ENCODE data around the gene RNF151. TPM values are rescaled to one million over a fixed set of nuclear protein-coding genes. Genes with fewer than 3 reads are reported as not detected.
"Not testable (repeated sequence)": the region's sequence is repeated elsewhere in the genome, so short reads cannot be mapped to it uniquely, and the experiment has no call there.

Gene RNF151
- total RNA-seq (2014; rRNA removed; shearing (Covaris generic)): not detected in 2 replicates

GRCh38 chr16:1966460-1966859, at the start of gene RNF151:
Gene RNF151, plus strand, starts transcription at chr16:1966856. Its CDS starts 26 bp downstream, at chr16:1966882.
- Histone ChIP-seq H3K36me3 (peaks cover 53% of the 10 kb centered on the region), H3K9me3 (replicated peaks) (no peaks in the 10 kb centered on the region), H3K27ac (no peak within 1 kb of the TSS)

GRCh38 chr16:1917056-1917664, 49.5 kb upstream of the RNF151 start:
- no peaks in the 10 kb centered on the region for H3K36me3 ChIP-seq
- H3K4me1 ChIP-seq (replicated peaks): no peaks in the 10 kb centered on the region
- H3K4me3 ChIP-seq: no peak overlapping the region
- no peaks in the 10 kb centered on the region for H3K9me3 ChIP-seq (replicated peaks)
- no peak overlapping the region for H3K27ac ChIP-seq
- no peak for DNase-seq (ENCODE audit: low read depth in 1 of 2, low spot score in 2 of 2)
- H3K27me3 ChIP-seq (replicated peaks): peaks cover 84% of the 10 kb centered on the region

More at GRCh38 chr16:1966460-1966859, at the start of gene RNF151:
- H3K27me3 ChIP-seq (replicated peaks): no peaks in the 10 kb centered on the region
- H3K4me3 ChIP-seq: peak within 1 kb of the TSS; percentile 88
- H3K4me1 ChIP-seq (replicated peaks): peaks cover 30% of the 10 kb centered on the region
- no peak for DNase-seq (ENCODE audit: low read depth in 1 of 2, low spot score in 2 of 2)

GRCh38 chr16:1917665-1918350, 48.8 kb upstream of the RNF151 start:
- H3K4me1 ChIP-seq (replicated peaks): no peaks in the 10 kb centered on the region
- no peaks in the 10 kb centered on the region for H3K36me3 ChIP-seq
- no peak overlapping the region for H3K4me3 ChIP-seq
- peaks cover 84% of the 10 kb centered on the region for H3K27me3 ChIP-seq (replicated peaks)
- no peak overlapping the region for H3K27ac ChIP-seq
- H3K9me3 ChIP-seq (replicated peaks): no peaks in the 10 kb centered on the region
- DNase-seq (ENCODE audit: low read depth in 1 of 2, low spot score in 2 of 2): no peak

GRCh38 chr16:1918351-1919326, 48.0 kb upstream of the RNF151 start, which contains the start of gene HS3ST6:
Gene HS3ST6, minus strand, starts transcription at chr16:1918415. Its CDS starts 92 bp downstream, at chr16:1918323.
- Histone ChIP-seq H3K27ac (no peak within 1 kb of the TSS), H3K27me3 (replicated peaks) (peaks cover 83% of the 10 kb centered on the region), H3K4me1 (replicated peaks) (peaks cover 5% of the 10 kb centered on the region), H3K36me3 (no peaks in the 10 kb centered on the region), H3K9me3 (replicated peaks) (no peaks in the 10 kb centered on the region), H3K4me3 (no peak within 1 kb of the TSS)
- no peak for DNase-seq (ENCODE audit: low read depth in 1 of 2, low spot score in 2 of 2)

- Histone ChIP-seq H3K9me3 (replicated peaks) (no peaks in the 10 kb centered on the region), H3K4me1 (replicated peaks) (peaks cover 8% of the 10 kb centered on the region), H3K27ac (no peak overlapping the region), H3K27me3 (replicated peaks) (peaks cover 79% of the 10 kb centered on the region), H3K36me3 (no peaks in the 10 kb centered on the region), H3K4me3 (no peak overlapping the region)
- DNase-seq (ENCODE audit: low read depth in 1 of 2, low spot score in 2 of 2): no peak
Measured at GRCh38 chr16:1919327-1919998, 47.2 kb upstream of the RNF151 start.

- H3K4me1 ChIP-seq (replicated peaks); DNase-seq (ENCODE audit: low read depth in 1 of 2, low spot score in 2 of 2); H3K4me3 ChIP-seq; H3K9me3 ChIP-seq (replicated peaks); H3K36me3 ChIP-seq; H3K27ac ChIP-seq: not testable (repeated sequence)
- H3K27me3 ChIP-seq (replicated peaks): peaks cover 72% of the 10 kb centered on the region
Measured at GRCh38 chr16:1920122-1920521, 46.5 kb upstream of the RNF151 start.

- Histone ChIP-seq H3K4me1 (replicated peaks) (peaks cover 8% of the 10 kb centered on the region), H3K27ac (no peak overlapping the region), H3K36me3 (no peaks in the 10 kb centered on the region), H3K4me3 (no peak overlapping the region), H3K9me3 (replicated peaks) (no peaks in the 10 kb centered on the region), H3K27me3 (replicated peaks) (peaks cover 66% of the 10 kb centered on the region)
- peak in 1 of 2 experiments; percentile 22 for DNase-seq (ENCODE audit: low read depth in 1 of 2, low spot score in 2 of 2)
Measured at GRCh38 chr16:1920727-1921171, 45.9 kb upstream of the RNF151 start.

GRCh38 chr16:1922357-1922756, 44.3 kb upstream of the RNF151 start:
- no peak overlapping the region for H3K27ac ChIP-seq
- H3K36me3 ChIP-seq: no peaks in the 10 kb centered on the region
- H3K9me3 ChIP-seq (replicated peaks): no peaks in the 10 kb centered on the region
- no peak overlapping the region for H3K4me3 ChIP-seq
- H3K4me1 ChIP-seq (replicated peaks): peaks cover 8% of the 10 kb centered on the region
- peaks cover 55% of the 10 kb centered on the region for H3K27me3 ChIP-seq (replicated peaks)
- no peak for DNase-seq (ENCODE audit: low read depth in 1 of 2, low spot score in 2 of 2)

- Histone ChIP-seq H3K27ac (no peak overlapping the region), H3K4me1 (replicated peaks) (peaks cover 8% of the 10 kb centered on the region), H3K4me3 (no peak overlapping the region), H3K9me3 (replicated peaks) (no peaks in the 10 kb centered on the region), H3K27me3 (replicated peaks) (peaks cover 49% of the 10 kb centered on the region), H3K36me3 (no peaks in the 10 kb centered on the region)
- DNase-seq (ENCODE audit: low read depth in 1 of 2, low spot score in 2 of 2): peak; percentile 49 to 69
Measured at GRCh38 chr16:1923299-1924034, 43.2 kb upstream of the RNF151 start.

- Histone ChIP-seq H3K4me3 (no peak overlapping the region), H3K36me3 (no peaks in the 10 kb centered on the region), H3K9me3 (replicated peaks) (no peaks in the 10 kb centered on the region), H3K27ac (no peak overlapping the region), H3K27me3 (replicated peaks) (peaks cover 43% of the 10 kb centered on the region), H3K4me1 (replicated peaks) (peaks cover 9% of the 10 kb centered on the region)
- DNase-seq (ENCODE audit: low read depth in 1 of 2, low spot score in 2 of 2): no peak
Measured at GRCh38 chr16:1924095-1924494, 42.6 kb upstream of the RNF151 start.

- Histone ChIP-seq H3K4me1 (replicated peaks) (peaks cover 15% of the 10 kb centered on the region), H3K4me3 (no peak overlapping the region), H3K27ac (no peak overlapping the region), H3K27me3 (replicated peaks) (peaks cover 26% of the 10 kb centered on the region), H3K36me3 (no peaks in the 10 kb centered on the region), H3K9me3 (replicated peaks) (no peaks in the 10 kb centered on the region)
- no peak for DNase-seq (ENCODE audit: low read depth in 1 of 2, low spot score in 2 of 2)
Measured at GRCh38 chr16:1926271-1926670, 40.4 kb upstream of the RNF151 start.

- no peaks in the 10 kb centered on the region for H3K9me3 ChIP-seq (replicated peaks)
- H3K4me3 ChIP-seq: peak overlapping the region; percentile 37
- H3K4me1 ChIP-seq (replicated peaks): peaks cover 7% of the 10 kb centered on the region
- H3K27ac ChIP-seq: no peak overlapping the region
- no peaks in the 10 kb centered on the region; the same call in 1 of the 2 replicates for H3K27me3 ChIP-seq (replicated peaks)
- no peaks in the 10 kb centered on the region for H3K36me3 ChIP-seq
- DNase-seq (ENCODE audit: low read depth in 1 of 2, low spot score in 2 of 2): peak in 1 of 2 experiments; percentile 25
Measured at GRCh38 chr16:1929105-1929504, 37.6 kb upstream of the RNF151 start.

All from SJSA1 (cell line).